ENCODE data around the gene ACSL1.

GRCh38 chr4:184748251-184748652 lies 77.5 kb downstream of the ACSL1 start:
- TF ChIP-seq, protein P1, sequence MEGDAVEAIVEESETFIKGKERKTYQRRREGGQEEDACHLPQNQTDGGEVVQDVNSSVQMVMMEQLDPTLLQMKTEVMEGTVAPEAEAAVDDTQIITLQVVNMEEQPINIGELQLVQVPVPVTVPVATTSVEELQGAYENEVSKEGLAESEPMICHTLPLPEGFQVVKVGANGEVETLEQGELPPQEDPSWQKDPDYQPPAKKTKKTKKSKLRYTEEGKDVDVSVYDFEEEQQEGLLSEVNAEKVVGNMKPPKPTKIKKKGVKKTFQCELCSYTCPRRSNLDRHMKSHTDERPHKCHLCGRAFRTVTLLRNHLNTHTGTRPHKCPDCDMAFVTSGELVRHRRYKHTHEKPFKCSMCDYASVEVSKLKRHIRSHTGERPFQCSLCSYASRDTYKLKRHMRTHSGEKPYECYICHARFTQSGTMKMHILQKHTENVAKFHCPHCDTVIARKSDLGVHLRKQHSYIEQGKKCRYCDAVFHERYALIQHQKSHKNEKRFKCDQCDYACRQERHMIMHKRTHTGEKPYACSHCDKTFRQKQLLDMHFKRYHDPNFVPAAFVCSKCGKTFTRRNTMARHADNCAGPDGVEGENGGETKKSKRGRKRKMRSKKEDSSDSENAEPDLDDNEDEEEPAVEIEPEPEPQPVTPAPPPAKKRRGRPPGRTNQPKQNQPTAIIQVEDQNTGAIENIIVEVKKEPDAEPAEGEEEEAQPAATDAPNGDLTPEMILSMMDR (IDR thresholded peaks at IDR 0.05 in 2 of 3, conservative IDR thresholded peaks at IDR 0.05 in 1 of 3; ENCODE audit: borderline replicate concordance in 1 of 3, insufficient read depth in 1 of 3, low read depth in 2 of 3, low read length in 2 of 3): no peak
- TF ChIP-seq, protein P2, sequence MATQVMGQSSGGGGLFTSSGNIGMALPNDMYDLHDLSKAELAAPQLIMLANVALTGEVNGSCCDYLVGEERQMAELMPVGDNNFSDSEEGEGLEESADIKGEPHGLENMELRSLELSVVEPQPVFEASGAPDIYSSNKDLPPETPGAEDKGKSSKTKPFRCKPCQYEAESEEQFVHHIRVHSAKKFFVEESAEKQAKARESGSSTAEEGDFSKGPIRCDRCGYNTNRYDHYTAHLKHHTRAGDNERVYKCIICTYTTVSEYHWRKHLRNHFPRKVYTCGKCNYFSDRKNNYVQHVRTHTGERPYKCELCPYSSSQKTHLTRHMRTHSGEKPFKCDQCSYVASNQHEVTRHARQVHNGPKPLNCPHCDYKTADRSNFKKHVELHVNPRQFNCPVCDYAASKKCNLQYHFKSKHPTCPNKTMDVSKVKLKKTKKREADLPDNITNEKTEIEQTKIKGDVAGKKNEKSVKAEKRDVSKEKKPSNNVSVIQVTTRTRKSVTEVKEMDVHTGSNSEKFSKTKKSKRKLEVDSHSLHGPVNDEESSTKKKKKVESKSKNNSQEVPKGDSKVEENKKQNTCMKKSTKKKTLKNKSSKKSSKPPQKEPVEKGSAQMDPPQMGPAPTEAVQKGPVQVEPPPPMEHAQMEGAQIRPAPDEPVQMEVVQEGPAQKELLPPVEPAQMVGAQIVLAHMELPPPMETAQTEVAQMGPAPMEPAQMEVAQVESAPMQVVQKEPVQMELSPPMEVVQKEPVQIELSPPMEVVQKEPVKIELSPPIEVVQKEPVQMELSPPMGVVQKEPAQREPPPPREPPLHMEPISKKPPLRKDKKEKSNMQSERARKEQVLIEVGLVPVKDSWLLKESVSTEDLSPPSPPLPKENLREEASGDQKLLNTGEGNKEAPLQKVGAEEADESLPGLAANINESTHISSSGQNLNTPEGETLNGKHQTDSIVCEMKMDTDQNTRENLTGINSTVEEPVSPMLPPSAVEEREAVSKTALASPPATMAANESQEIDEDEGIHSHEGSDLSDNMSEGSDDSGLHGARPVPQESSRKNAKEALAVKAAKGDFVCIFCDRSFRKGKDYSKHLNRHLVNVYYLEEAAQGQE (IDR thresholded peaks at IDR 0.05; ENCODE audit: low read depth): no peak
- TF ChIP-seq MAX (IDR thresholded peaks at IDR 0.05) (no peak), POLR2A (IDR thresholded peaks at IDR 0.05; ENCODE audit: borderline replicate concordance, extremely low read depth, insufficient read depth, insufficient read length) (no peak), EZH2 (IDR thresholded peaks at IDR 0.05) (no peak), EZH2phosphoT487 (IDR thresholded peaks at IDR 0.05; ENCODE audit: borderline replicate concordance) (no peak), JUND (IDR thresholded peaks at IDR 0.05) (no peak), POLR2AphosphoS5 (IDR thresholded peaks at IDR 0.05; ENCODE audit: low read depth, low read length) (no peak), SIN3A (IDR thresholded peaks at IDR 0.05; ENCODE audit: low read depth) (no peak)
